ENCODE results near the gene GPR35. TPM values are rescaled to one million over a fixed set of nuclear protein-coding genes. Genes with fewer than 3 reads are reported as not detected.

The GPR35 gene
- total RNA-seq, 1 experiment from 2014 or later: 0.22 TPM

DNA sequence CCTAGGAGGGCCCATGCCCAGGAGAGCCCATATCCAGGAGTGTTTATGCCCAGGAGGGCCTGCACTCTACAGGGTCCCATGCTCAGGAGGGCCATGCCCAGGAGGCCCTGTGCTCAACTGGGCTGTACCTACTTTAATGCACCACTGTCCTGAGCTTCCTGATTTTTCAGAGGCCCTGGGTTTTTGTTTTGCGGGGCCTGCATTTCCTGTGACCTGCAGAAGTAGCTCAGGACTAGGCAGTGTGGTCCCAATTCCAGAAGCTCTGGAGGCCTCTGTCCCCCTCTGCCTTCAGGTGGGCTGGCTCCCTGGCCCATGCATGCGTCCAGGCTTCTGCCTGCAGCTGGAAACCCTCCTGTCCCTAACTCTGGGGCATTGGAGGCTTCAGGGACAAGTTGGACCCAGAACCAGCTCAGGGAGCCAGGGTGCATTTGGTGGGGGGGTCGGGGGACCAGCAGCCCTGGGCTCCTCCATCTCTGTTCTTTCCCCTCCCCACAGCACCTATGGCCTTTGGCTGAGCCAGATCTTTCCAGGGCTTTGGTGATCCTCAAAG lies 10.8 kb downstream of the GPR35 start (continued):
- TF ChIP-seq, protein P1, sequence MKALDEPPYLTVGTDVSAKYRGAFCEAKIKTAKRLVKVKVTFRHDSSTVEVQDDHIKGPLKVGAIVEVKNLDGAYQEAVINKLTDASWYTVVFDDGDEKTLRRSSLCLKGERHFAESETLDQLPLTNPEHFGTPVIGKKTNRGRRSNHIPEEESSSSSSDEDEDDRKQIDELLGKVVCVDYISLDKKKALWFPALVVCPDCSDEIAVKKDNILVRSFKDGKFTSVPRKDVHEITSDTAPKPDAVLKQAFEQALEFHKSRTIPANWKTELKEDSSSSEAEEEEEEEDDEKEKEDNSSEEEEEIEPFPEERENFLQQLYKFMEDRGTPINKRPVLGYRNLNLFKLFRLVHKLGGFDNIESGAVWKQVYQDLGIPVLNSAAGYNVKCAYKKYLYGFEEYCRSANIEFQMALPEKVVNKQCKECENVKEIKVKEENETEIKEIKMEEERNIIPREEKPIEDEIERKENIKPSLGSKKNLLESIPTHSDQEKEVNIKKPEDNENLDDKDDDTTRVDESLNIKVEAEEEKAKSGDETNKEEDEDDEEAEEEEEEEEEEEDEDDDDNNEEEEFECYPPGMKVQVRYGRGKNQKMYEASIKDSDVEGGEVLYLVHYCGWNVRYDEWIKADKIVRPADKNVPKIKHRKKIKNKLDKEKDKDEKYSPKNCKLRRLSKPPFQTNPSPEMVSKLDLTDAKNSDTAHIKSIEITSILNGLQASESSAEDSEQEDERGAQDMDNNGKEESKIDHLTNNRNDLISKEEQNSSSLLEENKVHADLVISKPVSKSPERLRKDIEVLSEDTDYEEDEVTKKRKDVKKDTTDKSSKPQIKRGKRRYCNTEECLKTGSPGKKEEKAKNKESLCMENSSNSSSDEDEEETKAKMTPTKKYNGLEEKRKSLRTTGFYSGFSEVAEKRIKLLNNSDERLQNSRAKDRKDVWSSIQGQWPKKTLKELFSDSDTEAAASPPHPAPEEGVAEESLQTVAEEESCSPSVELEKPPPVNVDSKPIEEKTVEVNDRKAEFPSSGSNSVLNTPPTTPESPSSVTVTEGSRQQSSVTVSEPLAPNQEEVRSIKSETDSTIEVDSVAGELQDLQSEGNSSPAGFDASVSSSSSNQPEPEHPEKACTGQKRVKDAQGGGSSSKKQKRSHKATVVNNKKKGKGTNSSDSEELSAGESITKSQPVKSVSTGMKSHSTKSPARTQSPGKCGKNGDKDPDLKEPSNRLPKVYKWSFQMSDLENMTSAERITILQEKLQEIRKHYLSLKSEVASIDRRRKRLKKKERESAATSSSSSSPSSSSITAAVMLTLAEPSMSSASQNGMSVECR (CRISPR knock-in tag; IDR thresholded peaks at IDR 0.05; ENCODE audit: borderline replicate concordance): no peak
- no peak for TF ChIP-seq PRRX2 (CRISPR knock-in tag; IDR thresholded peaks at IDR 0.05)
- TF ChIP-seq, protein P2, sequence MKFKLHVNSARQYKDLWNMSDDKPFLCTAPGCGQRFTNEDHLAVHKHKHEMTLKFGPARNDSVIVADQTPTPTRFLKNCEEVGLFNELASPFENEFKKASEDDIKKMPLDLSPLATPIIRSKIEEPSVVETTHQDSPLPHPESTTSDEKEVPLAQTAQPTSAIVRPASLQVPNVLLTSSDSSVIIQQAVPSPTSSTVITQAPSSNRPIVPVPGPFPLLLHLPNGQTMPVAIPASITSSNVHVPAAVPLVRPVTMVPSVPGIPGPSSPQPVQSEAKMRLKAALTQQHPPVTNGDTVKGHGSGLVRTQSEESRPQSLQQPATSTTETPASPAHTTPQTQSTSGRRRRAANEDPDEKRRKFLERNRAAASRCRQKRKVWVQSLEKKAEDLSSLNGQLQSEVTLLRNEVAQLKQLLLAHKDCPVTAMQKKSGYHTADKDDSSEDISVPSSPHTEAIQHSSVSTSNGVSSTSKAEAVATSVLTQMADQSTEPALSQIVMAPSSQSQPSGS (CRISPR knock-in tag; IDR thresholded peaks at IDR 0.05; ENCODE audit: borderline replicate concordance, low read depth): no peak
- no peak for TF ChIP-seq RORB (CRISPR knock-in tag; IDR thresholded peaks at IDR 0.05)
- TF ChIP-seq, protein P3, sequence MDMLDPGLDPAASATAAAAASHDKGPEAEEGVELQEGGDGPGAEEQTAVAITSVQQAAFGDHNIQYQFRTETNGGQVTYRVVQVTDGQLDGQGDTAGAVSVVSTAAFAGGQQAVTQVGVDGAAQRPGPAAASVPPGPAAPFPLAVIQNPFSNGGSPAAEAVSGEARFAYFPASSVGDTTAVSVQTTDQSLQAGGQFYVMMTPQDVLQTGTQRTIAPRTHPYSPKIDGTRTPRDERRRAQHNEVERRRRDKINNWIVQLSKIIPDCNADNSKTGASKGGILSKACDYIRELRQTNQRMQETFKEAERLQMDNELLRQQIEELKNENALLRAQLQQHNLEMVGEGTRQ (CRISPR knock-in tag; IDR thresholded peaks at IDR 0.05): no peak
- TF ChIP-seq FOXP1 (CRISPR knock-in tag; IDR thresholded peaks at IDR 0.05; ENCODE audit: borderline replicate concordance): no peak
- no peak for TF ChIP-seq TP53 (CRISPR knock-in tag; IDR thresholded peaks at IDR 0.05)

DNA sequence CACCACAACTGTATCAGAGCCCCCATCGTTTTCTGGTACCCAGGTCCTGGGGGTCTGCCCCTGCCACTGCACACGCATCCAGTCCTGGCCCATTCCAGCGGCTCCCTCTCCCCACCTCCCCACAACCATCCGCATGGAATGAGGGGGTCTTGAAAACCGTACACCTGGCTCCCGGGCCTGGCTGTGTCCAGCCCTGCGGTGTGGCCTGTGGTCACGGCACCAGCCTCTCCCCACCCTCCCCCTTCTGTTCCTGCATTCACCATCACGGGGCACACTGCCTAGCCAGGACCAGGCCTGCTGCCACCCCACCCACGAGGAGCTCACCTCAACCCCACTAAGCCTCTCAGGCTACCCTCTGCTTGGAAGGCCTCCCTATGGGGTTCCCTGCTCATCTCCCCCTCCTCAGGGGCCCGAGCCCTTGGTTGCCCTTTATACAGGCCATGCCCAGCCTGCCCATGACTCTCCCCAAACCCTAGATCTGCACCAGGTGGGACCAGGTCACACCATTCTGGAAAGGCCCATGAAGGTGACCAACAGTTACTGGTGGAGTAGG lies 11.4 kb downstream of the GPR35 start:
- H3K4me1 Mint-ChIP-seq: no peaks in the 10 kb centered on the region
- H3K27me3 Mint-ChIP-seq (ENCODE audit: low read depth): peaks cover 10% of the 10 kb centered on the region
- POLR2A ChIA-PET: no interaction called here
- DNase-seq (ENCODE audit: low spot score) (no peak), ATAC-seq (no peak)
- CTCF ChIA-PET: no interaction called here
- H3K4me3 Mint-ChIP-seq: no peak overlapping the region
- peaks cover 21% of the 10 kb centered on the region for H3K36me3 Mint-ChIP-seq
- H3K27ac Mint-ChIP-seq: no peak overlapping the region
- peaks cover 37% of the 10 kb centered on the region for H3K9me3 Mint-ChIP-seq
- TF ChIP-seq GTF2I (CRISPR knock-in tag; conservative IDR thresholded peaks at IDR 0.05) (no peak), PRRX2 (CRISPR knock-in tag; IDR thresholded peaks at IDR 0.05) (no peak), NR1H2 (CRISPR knock-in tag; IDR thresholded peaks at IDR 0.05) (no peak), ETV6 (CRISPR knock-in tag; IDR thresholded peaks at IDR 0.05) (no peak), ZNF423 (CRISPR knock-in tag; IDR thresholded peaks at IDR 0.05) (no peak), IRF2 (CRISPR knock-in tag; IDR thresholded peaks at IDR 0.05; ENCODE audit: borderline replicate concordance, low read depth) (no peak), NFE2L1 (CRISPR knock-in tag; IDR thresholded peaks at IDR 0.05) (no peak), ESRRA (CRISPR knock-in tag; IDR thresholded peaks at IDR 0.05; ENCODE audit: borderline replicate concordance) (no peak), ZNF232 (CRISPR knock-in tag; IDR thresholded peaks at IDR 0.05) (no peak), NR3C1 (CRISPR knock-in tag; conservative IDR thresholded peaks at IDR 0.05; ENCODE audit: low read depth) (no peak), GABPB1 (CRISPR knock-in tag; IDR thresholded peaks at IDR 0.05) (no peak), ZNF317 (CRISPR knock-in tag; IDR thresholded peaks at IDR 0.05; ENCODE audit: borderline replicate concordance, low read depth) (no peak)
- TF ChIP-seq, protein P4, sequence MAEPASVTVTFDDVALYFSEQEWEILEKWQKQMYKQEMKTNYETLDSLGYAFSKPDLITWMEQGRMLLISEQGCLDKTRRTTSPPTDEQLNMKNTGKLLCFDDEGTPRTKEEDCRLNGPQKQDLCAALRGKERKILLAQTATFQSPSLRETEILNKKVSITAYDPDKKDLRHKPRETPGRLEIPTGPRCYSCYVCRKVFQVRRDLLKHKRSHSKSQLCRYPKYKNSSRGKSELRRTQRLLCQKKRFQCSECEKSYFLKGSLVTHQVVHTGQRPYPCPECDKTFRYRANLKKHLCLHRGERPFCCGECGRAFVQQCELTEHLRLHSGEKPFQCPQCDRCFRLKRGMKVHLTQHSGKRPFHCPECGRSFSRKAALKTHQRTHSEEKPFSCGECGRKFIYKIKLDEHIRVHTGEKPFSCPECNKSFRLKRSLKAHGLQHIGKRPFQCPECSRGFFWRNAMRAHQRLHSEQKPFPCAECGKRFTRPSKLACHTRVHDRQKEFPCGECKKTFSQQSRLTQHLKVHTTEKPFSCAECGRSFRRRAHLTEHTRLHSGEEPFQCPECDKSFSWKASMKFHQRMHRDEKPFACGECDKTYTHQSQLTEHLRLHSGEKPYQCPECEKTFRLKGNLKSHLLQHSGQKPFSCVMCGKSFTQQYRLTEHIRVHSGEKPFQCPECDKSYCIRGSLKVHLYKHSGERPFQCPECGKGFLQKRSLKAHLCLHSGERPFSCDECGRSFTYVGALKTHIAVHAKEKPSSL (CRISPR knock-in tag; conservative IDR thresholded peaks at IDR 0.05): no peak
- TF ChIP-seq, protein P5, sequence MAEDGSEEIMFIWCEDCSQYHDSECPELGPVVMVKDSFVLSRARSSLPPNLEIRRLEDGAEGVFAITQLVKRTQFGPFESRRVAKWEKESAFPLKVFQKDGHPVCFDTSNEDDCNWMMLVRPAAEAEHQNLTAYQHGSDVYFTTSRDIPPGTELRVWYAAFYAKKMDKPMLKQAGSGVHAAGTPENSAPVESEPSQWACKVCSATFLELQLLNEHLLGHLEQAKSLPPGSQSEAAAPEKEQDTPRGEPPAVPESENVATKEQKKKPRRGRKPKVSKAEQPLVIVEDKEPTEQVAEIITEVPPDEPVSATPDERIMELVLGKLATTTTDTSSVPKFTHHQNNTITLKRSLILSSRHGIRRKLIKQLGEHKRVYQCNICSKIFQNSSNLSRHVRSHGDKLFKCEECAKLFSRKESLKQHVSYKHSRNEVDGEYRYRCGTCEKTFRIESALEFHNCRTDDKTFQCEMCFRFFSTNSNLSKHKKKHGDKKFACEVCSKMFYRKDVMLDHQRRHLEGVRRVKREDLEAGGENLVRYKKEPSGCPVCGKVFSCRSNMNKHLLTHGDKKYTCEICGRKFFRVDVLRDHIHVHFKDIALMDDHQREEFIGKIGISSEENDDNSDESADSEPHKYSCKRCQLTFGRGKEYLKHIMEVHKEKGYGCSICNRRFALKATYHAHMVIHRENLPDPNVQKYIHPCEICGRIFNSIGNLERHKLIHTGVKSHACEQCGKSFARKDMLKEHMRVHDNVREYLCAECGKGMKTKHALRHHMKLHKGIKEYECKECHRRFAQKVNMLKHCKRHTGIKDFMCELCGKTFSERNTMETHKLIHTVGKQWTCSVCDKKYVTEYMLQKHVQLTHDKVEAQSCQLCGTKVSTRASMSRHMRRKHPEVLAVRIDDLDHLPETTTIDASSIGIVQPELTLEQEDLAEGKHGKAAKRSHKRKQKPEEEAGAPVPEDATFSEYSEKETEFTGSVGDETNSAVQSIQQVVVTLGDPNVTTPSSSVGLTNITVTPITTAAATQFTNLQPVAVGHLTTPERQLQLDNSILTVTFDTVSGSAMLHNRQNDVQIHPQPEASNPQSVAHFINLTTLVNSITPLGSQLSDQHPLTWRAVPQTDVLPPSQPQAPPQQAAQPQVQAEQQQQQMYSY (CRISPR knock-in tag; IDR thresholded peaks at IDR 0.05): no peak
- TF ChIP-seq, protein P6, sequence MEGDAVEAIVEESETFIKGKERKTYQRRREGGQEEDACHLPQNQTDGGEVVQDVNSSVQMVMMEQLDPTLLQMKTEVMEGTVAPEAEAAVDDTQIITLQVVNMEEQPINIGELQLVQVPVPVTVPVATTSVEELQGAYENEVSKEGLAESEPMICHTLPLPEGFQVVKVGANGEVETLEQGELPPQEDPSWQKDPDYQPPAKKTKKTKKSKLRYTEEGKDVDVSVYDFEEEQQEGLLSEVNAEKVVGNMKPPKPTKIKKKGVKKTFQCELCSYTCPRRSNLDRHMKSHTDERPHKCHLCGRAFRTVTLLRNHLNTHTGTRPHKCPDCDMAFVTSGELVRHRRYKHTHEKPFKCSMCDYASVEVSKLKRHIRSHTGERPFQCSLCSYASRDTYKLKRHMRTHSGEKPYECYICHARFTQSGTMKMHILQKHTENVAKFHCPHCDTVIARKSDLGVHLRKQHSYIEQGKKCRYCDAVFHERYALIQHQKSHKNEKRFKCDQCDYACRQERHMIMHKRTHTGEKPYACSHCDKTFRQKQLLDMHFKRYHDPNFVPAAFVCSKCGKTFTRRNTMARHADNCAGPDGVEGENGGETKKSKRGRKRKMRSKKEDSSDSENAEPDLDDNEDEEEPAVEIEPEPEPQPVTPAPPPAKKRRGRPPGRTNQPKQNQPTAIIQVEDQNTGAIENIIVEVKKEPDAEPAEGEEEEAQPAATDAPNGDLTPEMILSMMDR (IDR thresholded peaks at IDR 0.05): no peak
